Brain microvascular endothelial cell (primary cell): ENCODE results near the gene SF3B3.
"Not testable (repeated sequence)": the region's sequence is repeated elsewhere in the genome, so short reads cannot be mapped to it uniquely, and the experiment has no call there.

ENCODE experiments used
- DNase-seq: peaks from one replicate; pipeline ENCODE4 v3.0.0-alpha.2; 2020
- H3K27ac ChIP-seq: fragments of 250-450 bp; sonication (Bioruptor Pico); 2 replicates; pipeline ENCODE4 v1.5.1; 2020; ENCODE audit warnings: mild to moderate bottlenecking, moderate library complexity
- H3K27me3 ChIP-seq: fragments of 250-450 bp; sonication (Bioruptor Pico); replicated peaks from 2 replicates; pipeline ENCODE4 v1.5.1; 2020; ENCODE audit warnings: mild to moderate bottlenecking
- H3K36me3 ChIP-seq: fragments of 250-450 bp; sonication (Bioruptor Pico); replicated peaks from 2 replicates; pipeline ENCODE4 v1.5.1; 2020; ENCODE audit warnings: mild to moderate bottlenecking
- H3K4me3 ChIP-seq: 2 replicates; pipeline ENCODE4 v1.5.1; 2011; ENCODE audit warnings: low read depth, mild to moderate bottlenecking, control low read depth, low read length, moderate library complexity
- in situ Hi-C: cut with HindIII; loops from 2 replicates; pipeline ENCODE4 v1.10.0; 2017; ENCODE audit warnings: low sequenced_read_pairs, low pct_ligation_motif_present
- TF ChIP-seq, protein P1 (sequence below): IDR thresholded peaks from 2 replicates; pipeline ENCODE4 v1.5.1; 2011; ENCODE audit warnings: low read depth, mild to moderate bottlenecking, moderate library complexity, low read length, control low read depth, inconsistent platforms; ENCODE audit errors: missing control alignments

The SF3B3 gene

DNA sequence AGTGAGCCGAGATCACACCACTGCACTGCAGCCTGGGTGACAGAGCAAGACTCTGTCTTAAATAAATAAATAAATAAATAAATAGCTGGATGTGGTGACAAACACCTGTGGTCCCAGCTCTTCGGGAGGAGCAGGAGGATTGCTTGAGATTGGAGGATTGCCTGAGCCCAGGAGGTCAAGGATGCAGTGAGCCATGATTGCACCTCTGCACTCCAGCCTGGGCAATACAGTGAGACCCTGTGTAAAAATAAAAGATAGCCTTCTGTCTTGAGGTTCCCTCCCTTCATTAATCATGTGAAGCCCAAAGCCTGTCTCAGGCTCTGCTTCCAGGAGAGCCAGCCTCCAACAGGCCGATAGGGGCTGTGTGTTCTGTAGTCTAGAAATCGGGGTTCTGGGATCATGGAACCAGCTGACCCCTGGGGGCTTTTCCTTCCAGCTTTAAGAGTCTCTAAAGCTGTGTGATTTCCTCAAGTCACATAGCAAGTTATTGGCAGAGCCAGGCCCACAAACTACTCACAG lies 88.2 kb downstream of the SF3B3 start:
- Histone ChIP-seq H3K36me3 (no peaks in the 10 kb centered on the region), H3K27ac (no peak overlapping the region), H3K4me3 (no peak overlapping the region), H3K27me3 (no peaks in the 10 kb centered on the region)
- in situ Hi-C loops = no loop called here
- TF ChIP-seq, protein P1, sequence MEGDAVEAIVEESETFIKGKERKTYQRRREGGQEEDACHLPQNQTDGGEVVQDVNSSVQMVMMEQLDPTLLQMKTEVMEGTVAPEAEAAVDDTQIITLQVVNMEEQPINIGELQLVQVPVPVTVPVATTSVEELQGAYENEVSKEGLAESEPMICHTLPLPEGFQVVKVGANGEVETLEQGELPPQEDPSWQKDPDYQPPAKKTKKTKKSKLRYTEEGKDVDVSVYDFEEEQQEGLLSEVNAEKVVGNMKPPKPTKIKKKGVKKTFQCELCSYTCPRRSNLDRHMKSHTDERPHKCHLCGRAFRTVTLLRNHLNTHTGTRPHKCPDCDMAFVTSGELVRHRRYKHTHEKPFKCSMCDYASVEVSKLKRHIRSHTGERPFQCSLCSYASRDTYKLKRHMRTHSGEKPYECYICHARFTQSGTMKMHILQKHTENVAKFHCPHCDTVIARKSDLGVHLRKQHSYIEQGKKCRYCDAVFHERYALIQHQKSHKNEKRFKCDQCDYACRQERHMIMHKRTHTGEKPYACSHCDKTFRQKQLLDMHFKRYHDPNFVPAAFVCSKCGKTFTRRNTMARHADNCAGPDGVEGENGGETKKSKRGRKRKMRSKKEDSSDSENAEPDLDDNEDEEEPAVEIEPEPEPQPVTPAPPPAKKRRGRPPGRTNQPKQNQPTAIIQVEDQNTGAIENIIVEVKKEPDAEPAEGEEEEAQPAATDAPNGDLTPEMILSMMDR = no peak
- DNase-seq = no peak

DNA sequence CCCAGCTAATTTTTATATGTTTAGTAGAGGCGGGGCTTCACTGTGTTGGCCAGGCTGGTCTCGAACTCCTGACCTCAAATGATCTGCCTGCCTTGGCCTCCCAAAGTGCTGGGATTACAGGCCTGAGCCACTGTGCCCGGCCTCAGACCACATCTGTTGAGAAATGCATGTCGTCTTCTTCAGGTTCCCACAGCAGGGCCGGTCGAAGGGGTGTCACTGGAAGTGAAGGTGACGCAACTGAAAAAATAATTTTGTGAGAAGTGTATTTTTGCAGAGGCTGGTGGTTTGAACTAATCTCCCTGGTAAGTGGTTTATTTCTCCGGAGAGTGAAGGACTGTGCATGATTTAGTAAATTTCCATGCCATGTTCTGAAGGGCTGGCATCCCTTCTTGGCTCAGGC lies 89.3 kb downstream of the SF3B3 start:
- H3K27ac ChIP-seq = no peak overlapping the region
- in situ Hi-C loops = no loop called here

DNA sequence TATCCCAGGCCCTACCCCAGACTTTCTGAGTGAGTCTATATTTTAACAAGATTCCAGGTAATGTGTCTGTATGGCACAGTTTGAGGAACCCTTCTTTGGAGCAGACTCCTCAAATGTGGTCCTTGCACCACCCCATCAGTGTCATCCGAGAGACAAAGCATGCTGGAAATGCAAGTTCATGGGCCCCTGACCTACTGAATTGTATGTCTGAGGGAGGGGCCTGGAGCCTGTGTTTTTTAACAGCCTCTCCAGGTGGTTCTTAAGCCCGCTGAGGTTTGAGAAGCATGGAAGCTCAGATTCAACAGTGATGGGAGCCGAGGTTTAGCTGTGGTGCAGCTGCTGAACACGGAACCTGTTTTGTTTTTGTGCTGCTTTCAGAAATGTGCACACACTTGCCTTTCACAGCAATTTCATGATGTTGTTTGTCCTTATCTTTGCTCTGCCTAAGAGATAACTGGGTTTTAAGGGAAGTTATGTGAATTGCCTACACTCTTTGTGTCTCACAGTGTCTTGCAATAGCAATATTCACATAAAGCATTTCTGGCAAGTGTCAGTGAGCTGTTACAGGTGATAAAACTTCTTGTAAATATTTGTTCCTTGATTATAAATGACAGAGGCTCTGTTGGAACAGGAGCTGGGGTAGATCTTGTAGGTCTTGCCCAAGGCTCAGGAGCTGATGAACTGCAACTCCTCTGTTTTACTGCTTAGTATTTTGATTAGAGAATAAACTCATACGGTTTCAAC lies 90.8 kb downstream of the SF3B3 start:
- no peak overlapping the region for H3K27ac ChIP-seq
- TF ChIP-seq, protein P1 = no peak
- no peak overlapping the region for H3K4me3 ChIP-seq
- no peaks in the 10 kb centered on the region for H3K27me3 ChIP-seq
- in situ Hi-C loops = no loop called here
- H3K36me3 ChIP-seq = no peaks in the 10 kb centered on the region
- no peak for DNase-seq

More for the DNA sequence above, 89.3 kb downstream of the SF3B3 start:
- DNase-seq = no peak
- Histone ChIP-seq H3K27me3 (no peaks in the 10 kb centered on the region), H3K36me3 (no peaks in the 10 kb centered on the region), H3K4me3 (no peak overlapping the region)
- TF ChIP-seq, protein P1 = no peak

DNA sequence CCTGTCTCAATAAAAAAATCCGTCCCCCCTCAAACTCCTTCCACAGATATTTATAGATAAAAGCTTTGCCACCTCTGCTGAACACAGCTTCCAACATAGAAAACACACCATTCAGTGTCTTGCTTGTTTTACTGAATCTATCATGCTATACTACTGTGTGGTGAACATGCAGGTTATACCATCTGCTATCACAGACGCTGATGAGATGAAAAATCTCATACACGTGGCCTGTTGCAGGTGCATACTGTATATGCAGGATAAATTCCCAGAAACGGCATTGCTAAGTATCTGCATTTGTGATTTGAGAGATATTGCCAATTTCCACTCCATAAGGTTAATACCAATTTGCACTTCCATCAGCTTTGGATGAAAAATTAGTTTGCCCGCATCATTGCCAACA lies 92.3 kb downstream of the SF3B3 start:
- in situ Hi-C loops = no loop called here
- TF ChIP-seq, protein P1 = no peak
- Histone ChIP-seq H3K27ac (no peak overlapping the region), H3K36me3 (no peaks in the 10 kb centered on the region), H3K4me3 (no peak overlapping the region), H3K27me3 (no peaks in the 10 kb centered on the region)
- DNase-seq = no peak

DNA sequence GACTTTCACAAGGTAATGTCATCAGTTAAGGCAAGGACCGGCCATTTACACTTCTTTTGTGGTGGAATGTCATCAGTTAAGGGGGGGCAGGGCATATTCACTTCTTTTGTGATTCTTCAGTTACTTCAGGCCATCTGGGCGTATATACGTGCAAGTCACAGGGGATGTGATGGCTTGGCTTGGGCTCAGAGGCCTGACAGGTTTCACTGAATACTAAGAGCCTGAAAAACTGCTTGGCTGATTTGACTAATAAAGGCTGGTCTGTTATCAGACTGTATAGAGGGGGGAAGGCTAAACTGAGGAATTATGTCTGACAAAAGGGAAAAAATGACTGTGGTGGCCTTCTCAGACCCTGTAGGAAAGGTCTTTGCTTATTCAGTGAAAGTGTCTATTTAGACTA lies 98.2 kb downstream of the SF3B3 start:
- in situ Hi-C loops, DNase-seq, H3K4me3 ChIP-seq, H3K27ac ChIP-seq, H3K27me3 ChIP-seq, H3K36me3 ChIP-seq: not testable (repeated sequence)
